HEK293T (cell line): ENCODE results near the gene ENDOU.

Source experiments
- CTCF ChIA-PET: fragments of 350-600 bp; formaldehyde crosslinking; extraction: SDS; loops from one replicate; lab custom pipeline; 2021; ENCODE audit warnings: antibody characterized with exemption, inconsistent platforms; lab: Yijun Ruan, JAX
- POLR2A ChIA-PET: fragments of 350-600 bp; formaldehyde crosslinking; extraction: SDS; loops from one replicate; lab custom pipeline; 2020; ENCODE audit warnings: antibody characterized with exemption, inconsistent platforms; lab: Yijun Ruan, JAX
- DNase-seq: peaks from one replicate; pipeline ENCODE4 v3.0.0; 2012; ENCODE audit warnings: mixed read lengths; ENCODE audit errors: extremely low spot score
- ARNT ChIP-seq: fragments of 450-650 bp; IDR thresholded peaks from 2 replicates; pipeline ENCODE4 v1.6.1; 2017; ENCODE audit warnings: mild to moderate bottlenecking
- BHLHE40 ChIP-seq: fragments of 450-650 bp; IDR thresholded peaks from 2 replicates; pipeline ENCODE4 v1.6.1; 2016; ENCODE audit warnings: mild to moderate bottlenecking, moderate library complexity, borderline replicate concordance
- CTBP1 ChIP-seq: fragments of 450-650 bp; IDR thresholded peaks from 2 replicates; pipeline ENCODE4 v1.6.1; 2016; ENCODE audit warnings: borderline replicate concordance
- ELF4 ChIP-seq: fragments of 450-650 bp; IDR thresholded peaks from 2 replicates; pipeline ENCODE4 v1.6.1; 2017; ENCODE audit warnings: antibody characterized with exemption
- FOXA1 ChIP-seq: fragments of 450-650 bp; IDR thresholded peaks from 2 replicates; pipeline ENCODE4 v1.6.1; 2016; ENCODE audit warnings: mild to moderate bottlenecking
- FOXK2 ChIP-seq: fragments of 450-650 bp; IDR thresholded peaks from 2 replicates; pipeline ENCODE4 v1.6.1; 2016; ENCODE audit warnings: mild to moderate bottlenecking
- FOXM1 ChIP-seq: fragments of 450-650 bp; IDR thresholded peaks from 2 replicates; pipeline ENCODE4 v1.6.1; 2017; ENCODE audit warnings: mild to moderate bottlenecking, borderline replicate concordance
- HDGF ChIP-seq: fragments of 450-650 bp; IDR thresholded peaks from 2 replicates; pipeline ENCODE4 v1.6.1; 2017; ENCODE audit warnings: antibody characterized with exemption, borderline replicate concordance
- L3MBTL2 ChIP-seq: fragments of 450-650 bp; conservative IDR thresholded peaks from 2 replicates; pipeline ENCODE4 v1.6.1; 2016; ENCODE audit warnings: mild to moderate bottlenecking
- LEF1 ChIP-seq: fragments of 450-650 bp; IDR thresholded peaks from 2 replicates; pipeline ENCODE4 v1.6.1; 2017; ENCODE audit warnings: mild to moderate bottlenecking, borderline replicate concordance
- NFRKB ChIP-seq: fragments of 450-650 bp; IDR thresholded peaks from 2 replicates; pipeline ENCODE4 v1.6.1; 2016; ENCODE audit warnings: mild to moderate bottlenecking, moderate library complexity
- SP1 ChIP-seq: fragments of 450-650 bp; IDR thresholded peaks from 2 replicates; pipeline ENCODE4 v1.6.1; 2017
- SUZ12 ChIP-seq: fragments of 450-650 bp; IDR thresholded peaks from 2 replicates; pipeline ENCODE4 v1.6.1; 2016; ENCODE audit warnings: mild to moderate bottlenecking
- TARDBP ChIP-seq: fragments of 450-650 bp; IDR thresholded peaks from 2 replicates; pipeline ENCODE4 v1.6.1; 2016
- ZNF384 ChIP-seq: fragments of 450-650 bp; IDR thresholded peaks from 2 replicates; pipeline ENCODE4 v1.6.1; 2016
- TF ChIP-seq, protein P1 (sequence below): fragments of 450-650 bp; IDR thresholded peaks from 2 replicates; pipeline ENCODE4 v1.6.1; 2016

Gene ENDOU

GRCh38 chr12:47758834-47759690 is 33.8 kb upstream of the ENDOU start, which contains the start of gene RAPGEF3:
TSS of gene RAPGEF3 (minus strand) at chr12:47758880. CDS start at chr12:47758556, 324 bp downstream.
- DNase-seq, result peak; percentile 83
- ChIA-PET POLR2A (no interaction called here), CTCF (interaction anchor here (0.7 to 4.7 kb wide), 6 partner anchors 9 to 79 kb away, joined by 3 to 38 read pairs (median 6); no protein-coding TSS in a partner anchor)
- TF ChIP-seq FOXM1, result peak; percentile 30; the same call in 1 of the 2 replicates
- peak; percentile 72 for TF ChIP-seq L3MBTL2
- TF ChIP-seq ARNT, result no peak

- no peak for DNase-seq
- POLR2A ChIA-PET, result interaction anchor here (0.9 to 1.4 kb wide), 2 partner anchors 12 to 20 kb away, joined by 4 to 5 read pairs; no protein-coding TSS in a partner anchor
- no peak for TF ChIP-seq LEF1
- no peak for TF ChIP-seq FOXA1
- TF ChIP-seq NFRKB, result no peak
- no peak for TF ChIP-seq SUZ12
- no peak for TF ChIP-seq SP1
- TF ChIP-seq, protein P1, sequence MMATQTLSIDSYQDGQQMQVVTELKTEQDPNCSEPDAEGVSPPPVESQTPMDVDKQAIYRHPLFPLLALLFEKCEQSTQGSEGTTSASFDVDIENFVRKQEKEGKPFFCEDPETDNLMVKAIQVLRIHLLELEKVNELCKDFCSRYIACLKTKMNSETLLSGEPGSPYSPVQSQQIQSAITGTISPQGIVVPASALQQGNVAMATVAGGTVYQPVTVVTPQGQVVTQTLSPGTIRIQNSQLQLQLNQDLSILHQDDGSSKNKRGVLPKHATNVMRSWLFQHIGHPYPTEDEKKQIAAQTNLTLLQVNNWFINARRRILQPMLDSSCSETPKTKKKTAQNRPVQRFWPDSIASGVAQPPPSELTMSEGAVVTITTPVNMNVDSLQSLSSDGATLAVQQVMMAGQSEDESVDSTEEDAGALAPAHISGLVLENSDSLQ, result no peak
- no peak for TF ChIP-seq TARDBP
- TF ChIP-seq ELF4, result no peak
- TF ChIP-seq HDGF, result no peak
- TF ChIP-seq BHLHE40, result no peak
- no peak for TF ChIP-seq CTBP1
- TF ChIP-seq ZNF384, result no peak
- TF ChIP-seq FOXK2, result no peak
- TF ChIP-seq FOXM1, result no peak
- TF ChIP-seq ARNT, result no peak
- TF ChIP-seq L3MBTL2, result no peak
- CTCF ChIA-PET, result interaction anchor here (0.7 to 4.7 kb wide), 6 partner anchors 10 to 80 kb away, joined by 3 to 38 read pairs (median 6); no protein-coding TSS in a partner anchor
Measured at GRCh38 chr12:47758584-47758833, 33.2 kb upstream of the ENDOU start.

GRCh38 chr12:47757840-47758583 is 32.7 kb upstream of the ENDOU start:
- TF ChIP-seq, protein P1, result no peak
- no peak for TF ChIP-seq FOXK2
- TF ChIP-seq ARNT, result no peak
- TF ChIP-seq LEF1, result no peak
- TF ChIP-seq ZNF384, result no peak
- no peak for TF ChIP-seq ELF4
- no peak for TF ChIP-seq L3MBTL2
- TF ChIP-seq SP1, result no peak
- DNase-seq, result no peak
- ChIA-PET POLR2A (interaction anchor here (0.9 to 1.4 kb wide), 3 partner anchors 10 to 20 kb away, joined by 3 to 5 read pairs (median 4); no protein-coding TSS in a partner anchor), CTCF (interaction anchor here (0.7 to 4.7 kb wide), 6 partner anchors 10 to 80 kb away, joined by 3 to 38 read pairs (median 6); no protein-coding TSS in a partner anchor)

- TF ChIP-seq FOXK2 (no peak), LEF1 (no peak), ARNT (no peak), ZNF384 (no peak)
- no peak for DNase-seq
- ChIA-PET CTCF (interaction anchor here (1.4 to 4.7 kb wide), 3 partner anchors 11 to 15 kb away, joined by 6 to 38 read pairs (median 19); no protein-coding TSS in a partner anchor), POLR2A (interaction anchor here (0.9 to 1.4 kb wide), 4 partner anchors 10 to 21 kb away, joined by 3 to 5 read pairs (median 4); no protein-coding TSS in a partner anchor)
Measured at GRCh38 chr12:47757364-47757839, 32.1 kb upstream of the ENDOU start.

- POLR2A ChIA-PET, result interaction anchor here (0.7 to 1.2 kb wide), 3 partner anchors 11 to 13 kb away, joined by 3 read pairs; no protein-coding TSS in a partner anchor
- DNase-seq, result no peak
- CTCF ChIA-PET, result interaction anchor here (0.7 to 4.7 kb wide), 4 partner anchors 12 to 15 kb away, joined by 3 to 38 read pairs (median 12); no protein-coding TSS in a partner anchor
- no peak for TF ChIP-seq SP1
- no peak for TF ChIP-seq L3MBTL2
- TF ChIP-seq FOXM1, result no peak
- TF ChIP-seq ZNF384, result no peak
- no peak for TF ChIP-seq FOXK2
- no peak for TF ChIP-seq CTBP1
- no peak for TF ChIP-seq FOXA1
- TF ChIP-seq LEF1, result no peak
- TF ChIP-seq, protein P1, result no peak
- TF ChIP-seq NFRKB, result no peak
- TF ChIP-seq SUZ12, result no peak
- TF ChIP-seq TARDBP, result no peak
- no peak for TF ChIP-seq HDGF
- TF ChIP-seq BHLHE40, result no peak
- TF ChIP-seq ELF4, result no peak
- TF ChIP-seq ARNT, result no peak
Measured at GRCh38 chr12:47755655-47756562, 30.6 kb upstream of the ENDOU start.
